HG03575 (cell line): ENCODE data around the gene SPATS2L.
"Not testable (repeated sequence)": the region's sequence is repeated elsewhere in the genome, so short reads cannot be mapped to it uniquely, and the experiment has no call there.

Source experiments
- ATAC-seq: cut with Tn5 transposase; IDR thresholded peaks from one replicate; pipeline ENCODE4 v1.9.1; 2021; ENCODE audit not compliant: unreplicated experiment, insufficient number of reproducible peaks, low FRiP score; ENCODE audit errors: extremely low read depth

The SPATS2L gene

GRCh38 chr2:200341376-200341775 lies 34.9 kb downstream of the SPATS2L start:
- ATAC-seq = no peak

GRCh38 chr2:200342235-200342634 lies 35.7 kb downstream of the SPATS2L start:
- no peak for ATAC-seq

- ATAC-seq = no peak
Measured at GRCh38 chr2:200342654-200343053, 36.2 kb downstream of the SPATS2L start.

GRCh38 chr2:200344202-200344601 lies 37.7 kb downstream of the SPATS2L start:
- ATAC-seq = not testable (repeated sequence)

DNA sequence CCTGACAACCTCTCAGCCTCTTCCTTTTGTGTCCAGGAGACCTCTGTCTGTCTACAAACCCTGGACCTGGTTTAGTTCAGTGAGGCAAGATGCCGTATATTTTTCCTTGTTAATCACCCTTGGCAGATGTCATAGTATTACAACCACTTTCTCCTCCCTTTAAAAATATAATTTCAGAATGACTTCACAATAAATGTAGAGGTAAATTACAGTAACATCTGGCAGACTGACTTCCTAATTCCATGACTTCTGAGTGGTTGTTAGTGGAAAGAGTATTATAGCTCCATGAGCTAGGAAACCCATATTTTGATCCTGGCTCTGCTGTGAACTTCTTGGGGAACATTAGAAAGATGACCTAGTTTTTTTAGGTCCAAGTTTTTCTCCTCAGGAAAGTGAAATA lies 39.5 kb downstream of the SPATS2L start:
- ATAC-seq = no peak

DNA sequence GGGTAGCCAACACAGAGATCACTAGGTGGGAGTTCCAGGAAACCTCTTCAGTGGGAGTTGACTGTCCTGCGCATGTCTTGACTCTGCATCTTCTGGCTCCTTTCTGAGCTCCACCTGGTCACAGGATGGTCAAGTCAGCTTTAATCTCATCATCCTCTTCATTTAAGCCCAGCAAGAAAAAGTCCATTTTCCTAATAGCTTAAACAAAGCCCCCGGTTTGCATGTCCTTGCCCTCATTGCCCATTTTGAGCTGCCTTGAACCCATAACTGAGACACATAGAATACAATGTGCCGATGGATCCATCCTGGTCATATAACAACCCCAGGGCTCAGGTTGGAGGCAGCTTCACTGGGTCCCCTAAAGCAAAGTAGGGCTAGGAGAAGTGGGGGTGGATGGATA lies 40.8 kb downstream of the SPATS2L start:
- no peak for ATAC-seq

GRCh38 chr2:200348897-200349563 lies 42.5 kb downstream of the SPATS2L start:
- ATAC-seq = no peak

DNA sequence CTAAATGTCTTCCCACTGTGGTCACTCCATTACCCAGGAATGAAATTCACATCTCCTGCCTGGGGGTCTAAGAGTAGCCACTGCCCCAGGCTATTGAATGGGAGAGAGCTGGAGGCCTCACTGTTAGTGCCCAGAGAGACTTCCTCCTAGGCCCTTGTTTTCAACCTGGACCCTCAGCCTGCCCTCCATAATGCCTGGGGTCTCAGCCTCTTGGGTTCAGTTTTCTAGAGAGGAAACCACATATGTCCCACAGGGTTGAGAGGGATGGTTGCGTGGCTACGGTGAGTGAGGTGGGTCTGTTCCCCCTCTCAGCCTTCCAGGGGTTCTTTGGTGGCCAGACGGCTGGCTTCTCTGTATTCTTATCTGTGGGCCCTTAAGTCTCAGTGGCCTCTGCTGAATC lies 43.4 kb downstream of the SPATS2L start:
- ATAC-seq = no peak

- ATAC-seq = no peak
Measured at GRCh38 chr2:200350850-200351285, 44.4 kb downstream of the SPATS2L start.

DNA sequence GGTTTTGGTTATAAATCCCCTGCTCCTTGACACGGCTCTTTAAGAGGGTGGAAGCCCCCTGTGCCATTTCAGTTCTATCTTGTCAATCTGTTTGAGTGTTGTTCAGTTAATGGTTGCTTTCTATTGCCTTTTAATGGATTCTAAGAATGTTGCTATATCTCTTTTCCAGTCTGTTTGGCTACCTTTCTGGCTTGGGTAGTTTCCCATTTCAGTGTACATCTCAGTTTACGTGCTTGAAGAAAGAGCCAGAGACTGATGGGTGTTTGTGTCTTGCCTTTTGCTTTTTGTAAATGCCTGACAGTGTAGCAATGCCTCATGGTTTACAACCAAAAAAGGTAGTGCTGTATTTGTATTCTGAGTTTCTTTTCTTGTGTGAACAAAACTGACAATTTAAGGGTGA lies 45.3 kb downstream of the SPATS2L start:
- ATAC-seq = no peak

DNA sequence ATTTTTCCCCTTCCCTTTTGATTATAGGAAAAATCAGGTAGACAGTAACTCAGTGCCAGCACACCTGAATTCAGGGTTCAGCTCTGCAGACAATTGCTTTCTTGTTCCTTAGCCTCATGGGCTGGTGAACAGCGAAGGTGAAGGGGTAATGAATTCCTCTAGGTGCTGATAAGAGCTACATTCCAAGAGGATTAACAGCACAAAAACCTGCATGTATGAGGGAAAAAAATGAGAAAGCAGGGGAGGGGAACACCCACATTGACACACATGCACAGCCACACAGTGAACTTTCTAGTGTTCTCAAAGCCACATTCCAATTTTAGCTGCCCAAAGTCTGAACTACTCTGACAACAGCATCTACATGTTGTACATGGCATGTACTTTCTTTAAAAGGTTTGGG lies 46.1 kb downstream of the SPATS2L start:
- no peak for ATAC-seq

GRCh38 chr2:200353120-200353519 lies 46.6 kb downstream of the SPATS2L start:
- no peak for ATAC-seq

DNA sequence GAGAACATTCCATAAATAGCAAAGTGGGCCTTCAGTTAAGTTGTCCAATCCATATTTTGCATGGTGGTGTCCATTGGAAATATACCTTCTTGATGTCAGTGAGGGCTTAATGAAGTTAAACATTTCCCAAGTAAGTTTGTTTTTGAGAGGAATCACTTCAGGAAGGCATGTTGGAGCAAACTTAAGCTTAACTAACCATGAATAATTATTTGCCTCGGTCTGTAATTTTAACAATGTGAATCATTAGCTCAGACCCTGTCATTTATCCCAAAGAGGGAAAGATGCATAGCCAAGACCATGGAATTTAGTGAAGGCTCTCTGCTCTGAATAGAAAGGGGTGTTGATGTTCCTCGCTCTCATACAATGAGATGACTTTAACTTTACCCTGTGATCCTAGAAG lies 47.4 kb downstream of the SPATS2L start:
- no peak for ATAC-seq

DNA sequence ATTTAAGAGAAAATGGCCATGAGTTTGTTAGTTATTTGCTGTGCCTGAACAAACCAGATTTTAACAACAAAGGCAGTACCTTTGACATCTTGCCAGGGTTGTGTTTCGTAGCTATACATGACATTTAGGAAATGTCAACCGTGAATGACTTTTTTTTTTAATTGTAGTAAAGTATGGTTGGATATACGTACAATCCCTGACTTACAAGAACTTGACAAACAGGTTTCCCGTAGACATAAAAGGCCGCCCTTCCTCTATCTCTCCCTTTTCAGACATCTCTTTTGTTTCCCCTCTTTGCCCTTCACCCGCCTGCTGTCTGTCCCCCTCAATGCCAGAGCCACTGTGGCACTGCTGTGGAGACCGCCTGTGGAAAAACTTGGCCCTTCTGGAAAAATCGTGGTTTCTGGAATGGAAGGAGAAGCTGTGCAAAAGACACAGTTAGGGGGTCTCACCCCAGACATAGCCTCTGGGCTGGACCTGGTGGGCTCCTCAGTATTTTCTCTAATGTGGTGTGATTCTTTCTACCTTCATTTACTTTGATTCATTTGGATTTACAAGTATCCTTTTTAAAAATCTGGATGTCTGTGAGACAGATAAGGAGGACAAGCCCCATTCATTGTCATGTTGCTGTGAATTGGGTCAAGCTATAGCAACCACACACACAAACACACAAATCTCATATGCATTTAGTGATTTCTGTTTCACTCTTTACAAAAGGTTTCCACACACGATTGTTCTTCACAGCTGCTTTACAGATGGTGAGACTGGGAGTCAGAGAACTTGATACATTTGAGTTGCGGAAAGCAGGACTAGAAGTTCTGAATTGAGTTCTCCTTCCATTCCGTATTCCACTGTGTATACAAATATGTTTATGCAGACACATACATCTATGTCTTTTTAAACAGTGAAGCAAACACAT lies 48.6 kb downstream of the SPATS2L start:
- ATAC-seq = no peak

DNA sequence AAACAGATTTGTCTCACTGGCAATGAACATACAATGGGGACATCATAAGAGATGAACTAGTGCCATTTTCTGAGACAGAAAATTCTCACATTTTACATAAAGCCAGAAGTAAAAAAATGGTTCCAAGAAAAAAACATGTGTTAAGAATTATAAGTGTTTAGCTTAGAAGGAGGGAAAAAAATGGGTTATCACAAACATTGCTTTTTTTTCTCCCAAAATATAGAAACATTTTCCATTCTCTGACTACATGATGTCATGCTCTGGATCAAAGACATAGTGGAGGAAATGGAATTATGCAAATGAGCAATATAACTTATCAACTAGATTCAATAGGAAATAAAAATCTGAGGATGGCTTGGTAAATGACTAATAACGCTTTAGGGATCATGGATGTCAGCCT lies 49.8 kb downstream of the SPATS2L start:
- no peak for ATAC-seq

DNA sequence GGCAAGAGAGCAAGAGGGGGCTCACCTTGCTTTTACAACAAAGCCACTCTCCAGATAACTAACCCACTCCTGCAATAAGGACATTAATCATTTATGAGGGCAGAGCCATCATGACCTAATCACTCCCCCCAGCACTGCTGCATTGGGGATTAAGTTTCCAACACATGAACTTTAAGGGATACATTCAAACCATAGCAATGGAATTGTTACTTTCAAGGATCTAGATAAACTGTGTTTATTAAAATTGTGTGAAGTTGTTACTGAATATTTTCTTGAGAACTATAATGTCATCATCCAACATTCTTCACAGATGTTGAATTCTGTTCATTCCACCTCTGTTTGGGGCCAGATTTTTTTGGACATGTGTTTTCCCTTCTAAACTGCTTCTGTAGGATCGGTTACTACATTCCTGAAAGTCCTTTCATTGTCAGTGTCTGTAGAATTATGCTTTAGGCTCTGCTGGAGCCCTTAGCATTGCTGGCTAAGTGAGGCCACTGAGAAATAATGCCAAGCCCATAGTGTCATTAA lies 50.4 kb downstream of the SPATS2L start:
- ATAC-seq = no peak

GRCh38 chr2:200357845-200358244 lies 51.4 kb downstream of the SPATS2L start:
- no peak for ATAC-seq

- ATAC-seq = no peak
Measured at GRCh38 chr2:200359552-200359951, 53.1 kb downstream of the SPATS2L start.

- no peak for ATAC-seq
Measured at GRCh38 chr2:200360364-200360763, 53.9 kb downstream of the SPATS2L start.
